CD1c-positive myeloid dendritic cell (primary cell): ENCODE data around the gene NCMAP.

Experiments used
- DNase-seq: peaks from one replicate; pipeline ENCODE4 v3.0.0-alpha.2; 2016; ENCODE audit errors: extremely low spot score

The NCMAP gene

GRCh38 chr1:24622218-24622617 is 66.3 kb downstream of the NCMAP start:
- DNase-seq: no peak

GRCh38 chr1:24632832-24633175 is 76.9 kb downstream of the NCMAP start:
- DNase-seq: no peak

GRCh38 chr1:24635195-24635843 is 79.4 kb downstream of the NCMAP start:
- peak; percentile 71 for DNase-seq

GRCh38 chr1:24636661-24637357 is 80.9 kb downstream of the NCMAP start:
- DNase-seq: no peak

- DNase-seq: no peak
Measured at GRCh38 chr1:24639094-24639493, 83.2 kb downstream of the NCMAP start.

GRCh38 chr1:24639881-24640280 is 84.0 kb downstream of the NCMAP start:
- peak; percentile 68 for DNase-seq

GRCh38 chr1:24640288-24640687 is 84.4 kb downstream of the NCMAP start:
- peak; percentile 10 for DNase-seq

GRCh38 chr1:24641646-24642151 is 85.8 kb downstream of the NCMAP start:
- peak; percentile 85 for DNase-seq

GRCh38 chr1:24642481-24643362 is 86.8 kb downstream of the NCMAP start, which contains the start of gene SRRM1:
SRRM1 (plus strand) TSS chr1:24643302; CDS start chr1:24643327, 25 bp downstream.
- DNase-seq: peak; percentile 100

- peak; percentile 71 for DNase-seq
Measured at GRCh38 chr1:24643363-24644099, 87.6 kb downstream of the NCMAP start.

GRCh38 chr1:24644100-24644384 is 88.2 kb downstream of the NCMAP start:
- DNase-seq: peak; percentile 6

- DNase-seq: no peak
Measured at GRCh38 chr1:24648919-24649318, 93.0 kb downstream of the NCMAP start.

- DNase-seq: no peak
Measured at GRCh38 chr1:24652382-24652781, 96.5 kb downstream of the NCMAP start.

- no peak for DNase-seq
Measured at GRCh38 chr1:24654010-24654409, 98.1 kb downstream of the NCMAP start.

- DNase-seq: no peak
Measured at GRCh38 chr1:24656046-24656445, 100.2 kb downstream of the NCMAP start.

GRCh38 chr1:24657781-24658180 is 101.9 kb downstream of the NCMAP start:
- no peak for DNase-seq
